PFSK-1 (cell line): Measurements from ENCODE around the gene DHDDS.

Experiments
- POLR2AphosphoS5 ChIP-seq: IDR thresholded peaks from 2 replicates; pipeline ENCODE4 v1.6.1; 2012; ENCODE audit warnings: low read depth, mild to moderate bottlenecking, control low read depth, low read length, moderate library complexity
- TAF1 ChIP-seq: IDR thresholded peaks from 2 replicates; pipeline ENCODE4 v1.6.1; 2012; ENCODE audit warnings: low read length, control low read depth, borderline replicate concordance; ENCODE audit not compliant: insufficient read depth

DNA sequence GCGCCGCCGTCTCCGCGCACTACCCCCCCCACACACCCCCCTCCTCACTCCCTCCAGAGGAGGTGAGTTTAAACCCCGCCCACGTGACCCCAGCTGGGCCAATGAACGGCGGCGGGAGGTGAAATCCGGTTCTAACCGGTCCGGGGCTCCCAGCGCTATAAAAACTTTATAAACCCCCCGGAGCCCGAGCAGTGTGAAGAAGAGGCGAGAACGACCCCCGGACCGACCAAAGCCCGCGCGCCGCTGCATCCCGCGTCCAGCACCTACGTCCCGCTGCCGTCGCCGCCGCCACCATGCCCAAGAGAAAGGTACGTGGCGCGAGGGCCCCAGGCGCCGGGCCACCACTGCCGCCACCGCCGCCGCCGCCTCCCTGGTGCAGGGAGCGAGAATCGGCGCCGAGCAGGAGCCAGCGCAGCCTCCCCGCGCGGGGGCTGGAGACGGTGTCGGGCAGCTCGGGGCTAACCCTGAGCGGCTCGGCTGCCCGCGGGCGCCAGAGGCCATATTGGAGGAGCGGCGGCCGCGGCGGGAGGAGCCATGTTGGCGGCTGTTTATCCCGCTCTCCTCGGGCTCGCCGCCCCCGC, 40.3 kb downstream of the DHDDS start, which contains the start of gene HMGN2:
- peak; percentile 80 for TF ChIP-seq POLR2AphosphoS5
- TF ChIP-seq TAF1 = peak; percentile 36; the same call in 1 of the 2 replicates
